IMR-90 (cell line): ENCODE data around the gene KCTD18.

ENCODE experiments used
- CEBPB ChIP-seq: IDR thresholded peaks from 2 replicates; pipeline ENCODE4 v1.6.1; 2012; ENCODE audit warnings: low read depth, low read length, improper control_type of control experiment
- CTCF ChIP-seq: conservative IDR thresholded peaks from 2 replicates; pipeline ENCODE4 v1.5.1; 2012; ENCODE audit warnings: mild to moderate bottlenecking, low read depth, low read length, improper control_type of control experiment
- ELK1 ChIP-seq: fragments of 150-350 bp; IDR thresholded peaks from 2 replicates; pipeline ENCODE4 v1.6.1; 2016; ENCODE audit warnings: low read depth, mild to moderate bottlenecking, low read length, moderate library complexity, borderline replicate concordance

GRCh38 chr2:200467806-200468681, 41.8 kb downstream of the KCTD18 start:
- TF ChIP-seq ELK1 (no peak), CTCF (no peak), CEBPB (no peak)
